Putamen (tissue), 1 donor: ENCODE data around the gene KCTD13.
"Not testable (repeated sequence)": the region's sequence is repeated elsewhere in the genome, so short reads cannot be mapped to it uniquely, and the experiment has no call there.

ENCODE experiments used
- DNase-seq: peaks from one replicate; pipeline ENCODE4 v3.0.0-alpha.2; 2016; ENCODE audit warnings: low spot score

The KCTD13 gene

DNA sequence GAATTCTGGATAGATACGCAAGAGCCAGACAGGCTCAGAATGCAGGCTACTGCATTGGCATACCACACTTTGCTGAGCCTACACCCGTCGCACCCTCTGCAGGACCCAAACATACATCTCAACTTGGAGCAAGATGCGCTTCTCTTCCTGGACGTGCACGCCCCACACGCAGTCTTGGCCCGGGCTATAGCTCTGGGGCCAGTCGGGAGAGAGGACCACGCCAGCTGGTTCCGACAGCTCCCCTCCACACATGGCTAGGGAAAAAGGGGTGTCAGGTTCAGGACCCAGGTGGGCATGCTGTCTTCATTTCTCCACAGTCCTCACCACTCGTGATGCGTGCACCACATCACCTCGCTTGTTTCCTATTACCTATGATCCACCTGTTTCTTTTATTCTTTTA is 47.9 kb downstream of the KCTD13 start:
- no peak for DNase-seq

DNA sequence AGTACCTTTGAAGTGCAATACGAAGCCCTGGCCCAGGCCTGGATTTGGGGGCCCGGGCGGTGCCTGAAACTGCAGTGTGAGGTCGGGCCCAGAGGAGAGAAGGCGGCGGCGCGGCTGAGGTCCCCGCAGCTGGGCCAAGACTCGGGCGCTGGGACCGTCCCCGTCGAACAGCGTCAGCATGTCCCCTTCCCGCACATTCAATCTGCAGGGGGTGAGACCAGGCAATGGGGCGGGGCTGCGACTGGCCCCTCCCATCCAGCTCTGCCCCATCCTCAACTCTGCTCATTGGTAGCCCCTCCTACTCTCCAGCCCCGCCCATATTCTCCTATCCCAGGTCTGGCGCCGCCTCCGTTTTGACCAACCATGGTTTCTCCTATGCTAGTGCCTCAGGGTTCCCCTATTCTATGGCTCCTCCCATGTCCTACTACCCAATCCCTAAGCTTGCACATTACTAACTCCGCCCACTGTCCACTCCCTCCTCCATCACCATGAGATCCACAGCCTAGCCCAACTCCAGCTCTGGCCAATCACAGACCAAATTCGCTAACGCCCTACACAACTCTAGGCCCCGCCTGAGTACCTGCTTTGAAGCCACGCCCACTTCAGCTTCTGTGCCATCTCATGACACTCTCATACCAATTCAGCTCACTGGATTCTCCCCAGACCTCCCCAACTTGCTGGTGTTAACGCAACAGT is 48.6 kb downstream of the KCTD13 start:
- no peak for DNase-seq

DNA sequence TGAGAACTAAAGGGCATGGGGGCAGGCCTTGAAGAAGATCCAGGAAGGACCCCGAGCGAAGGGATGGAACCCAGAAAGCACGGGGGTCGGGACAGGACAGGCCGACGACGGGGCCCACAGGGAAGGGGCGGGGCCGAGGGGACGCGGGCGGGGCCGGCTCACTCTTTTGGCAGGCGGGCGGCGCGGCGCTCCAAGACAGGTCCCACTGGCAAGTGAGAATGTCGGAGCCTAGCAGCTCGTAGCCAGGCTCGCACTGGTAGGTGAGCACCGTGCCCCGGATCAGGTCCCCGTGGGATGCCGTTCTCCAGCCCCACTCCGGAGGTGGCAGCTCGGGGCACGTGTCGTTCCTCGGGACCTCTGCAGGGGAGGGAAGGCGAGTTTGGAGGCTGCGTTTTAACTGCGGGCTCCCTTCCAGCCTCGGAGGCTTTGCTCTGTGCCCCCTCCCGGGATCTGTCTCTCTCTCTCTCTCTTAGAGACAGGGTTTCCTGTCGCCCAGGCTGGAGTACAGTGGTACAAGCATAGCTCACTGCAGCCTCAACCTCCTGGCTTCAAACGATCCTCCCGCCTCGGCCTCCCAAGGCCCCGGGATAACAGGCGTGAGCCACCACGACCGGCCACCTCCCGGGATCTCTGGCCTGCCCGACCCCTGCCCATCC is 49.3 kb downstream of the KCTD13 start:
- no peak for DNase-seq

DNA sequence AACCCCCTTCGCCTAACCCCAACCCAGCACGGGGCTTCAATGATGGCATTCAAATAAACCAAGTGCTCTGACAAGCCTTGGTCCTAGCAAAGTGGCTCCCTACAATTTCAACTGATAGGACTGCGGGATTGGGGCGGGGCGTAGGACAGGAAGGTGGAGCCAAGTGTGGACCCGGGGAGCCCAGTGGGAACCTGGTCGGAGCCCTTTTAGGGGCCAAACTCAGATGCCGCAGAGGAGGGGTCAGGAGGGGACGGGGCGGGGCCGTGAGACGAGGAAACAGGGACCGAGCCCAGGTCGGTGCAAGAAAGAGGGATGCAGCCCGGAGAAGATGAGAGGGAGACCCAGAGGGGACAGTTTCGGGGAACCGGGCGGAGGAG is 49.8 kb downstream of the KCTD13 start:
- no peak for DNase-seq

- DNase-seq = no peak
Measured at GRCh38 chr16:29875206-29875605, 50.8 kb downstream of the KCTD13 start.

GRCh38 chr16:29873319-29873718 is 52.7 kb downstream of the KCTD13 start:
- no peak for DNase-seq

GRCh38 chr16:29871822-29872546 is 54.0 kb downstream of the KCTD13 start:
- DNase-seq = no peak

- not testable (repeated sequence) for DNase-seq
Measured at GRCh38 chr16:29869067-29869466, 57.0 kb downstream of the KCTD13 start.

DNA sequence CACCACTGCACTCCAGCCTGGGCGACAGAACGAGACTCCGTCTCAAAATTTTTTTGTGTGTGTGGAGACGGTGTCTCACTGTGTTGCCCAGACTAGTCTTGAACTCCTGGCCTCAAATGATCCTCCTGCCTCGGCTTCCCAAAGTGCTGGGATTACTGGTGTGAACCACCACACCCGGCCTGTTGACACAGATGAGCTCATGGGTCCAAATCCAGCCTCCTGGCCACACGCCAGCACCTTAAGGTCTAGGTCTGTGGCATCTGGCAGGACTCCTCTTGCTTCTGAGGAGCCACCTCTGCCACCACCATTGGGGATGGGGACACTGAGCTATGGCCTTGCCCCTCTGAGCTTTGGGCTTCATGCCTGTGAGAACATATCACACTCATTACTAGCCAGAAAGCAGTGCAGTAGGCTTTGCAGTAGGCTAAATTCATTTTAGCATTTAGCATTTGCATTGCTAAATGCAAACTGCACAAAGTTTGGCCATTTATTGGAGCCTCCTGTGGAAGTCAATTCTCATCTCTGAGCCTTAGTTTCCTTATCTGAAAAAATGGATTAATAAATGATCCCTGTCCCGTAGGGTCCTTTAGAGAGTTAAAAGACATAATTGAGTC is 57.5 kb downstream of the KCTD13 start:
- DNase-seq = no peak

DNA sequence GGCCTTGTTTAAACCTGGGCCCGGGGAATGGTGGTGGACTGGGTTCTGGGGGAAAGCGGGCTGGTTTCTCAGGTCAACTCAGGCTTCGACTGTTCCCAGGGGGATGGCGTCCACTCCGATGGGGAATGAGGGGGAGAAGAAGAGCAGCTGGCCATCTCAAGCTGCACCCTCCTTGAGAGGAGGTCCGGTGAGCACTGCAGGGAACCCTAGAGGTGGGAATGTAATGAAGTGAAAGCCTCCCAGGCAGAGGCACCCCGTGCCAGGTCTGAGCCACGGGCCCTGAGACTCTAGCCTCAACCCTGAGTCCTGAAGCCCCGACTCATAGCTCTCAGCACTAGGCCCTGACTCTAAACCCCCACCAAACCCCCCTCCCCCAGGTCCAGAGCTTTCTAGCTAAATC is 61.8 kb downstream of the KCTD13 start:
- no peak for DNase-seq

- DNase-seq = no peak
Measured at GRCh38 chr16:29863669-29863984, 62.4 kb downstream of the KCTD13 start.

- DNase-seq = peak; percentile 98
Measured at GRCh38 chr16:29862884-29863668, 63.0 kb downstream of the KCTD13 start, which contains the start of gene CDIPT. Gene CDIPT (minus strand): TSS chr16:29863226. CDS start chr16:29862857, 369 bp downstream.

GRCh38 chr16:29862383-29862883 is 63.6 kb downstream of the KCTD13 start:
- DNase-seq = no peak

DNA sequence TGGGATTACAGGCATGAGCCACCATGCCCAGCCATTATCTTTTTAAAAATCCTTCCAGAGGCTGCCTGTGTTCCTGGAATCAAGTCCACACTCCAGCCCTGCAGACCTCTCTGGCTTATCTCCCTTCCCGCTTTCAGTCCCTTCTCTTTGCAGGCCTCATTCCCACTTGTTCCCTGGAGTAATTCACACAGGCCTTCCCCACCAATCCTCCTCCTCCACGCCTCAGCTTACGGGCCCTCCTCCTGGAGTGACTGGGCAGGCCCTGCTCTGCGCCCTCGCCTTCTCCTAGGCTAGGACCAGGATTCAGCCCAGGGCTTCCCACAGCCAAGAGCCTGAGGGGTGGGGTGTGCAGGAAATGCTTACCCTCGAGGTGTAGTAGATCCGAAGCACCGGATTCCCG is 65.8 kb downstream of the KCTD13 start:
- no peak for DNase-seq

GRCh38 chr16:29858974-29859373 is 67.1 kb downstream of the KCTD13 start:
- no peak for DNase-seq

DNA sequence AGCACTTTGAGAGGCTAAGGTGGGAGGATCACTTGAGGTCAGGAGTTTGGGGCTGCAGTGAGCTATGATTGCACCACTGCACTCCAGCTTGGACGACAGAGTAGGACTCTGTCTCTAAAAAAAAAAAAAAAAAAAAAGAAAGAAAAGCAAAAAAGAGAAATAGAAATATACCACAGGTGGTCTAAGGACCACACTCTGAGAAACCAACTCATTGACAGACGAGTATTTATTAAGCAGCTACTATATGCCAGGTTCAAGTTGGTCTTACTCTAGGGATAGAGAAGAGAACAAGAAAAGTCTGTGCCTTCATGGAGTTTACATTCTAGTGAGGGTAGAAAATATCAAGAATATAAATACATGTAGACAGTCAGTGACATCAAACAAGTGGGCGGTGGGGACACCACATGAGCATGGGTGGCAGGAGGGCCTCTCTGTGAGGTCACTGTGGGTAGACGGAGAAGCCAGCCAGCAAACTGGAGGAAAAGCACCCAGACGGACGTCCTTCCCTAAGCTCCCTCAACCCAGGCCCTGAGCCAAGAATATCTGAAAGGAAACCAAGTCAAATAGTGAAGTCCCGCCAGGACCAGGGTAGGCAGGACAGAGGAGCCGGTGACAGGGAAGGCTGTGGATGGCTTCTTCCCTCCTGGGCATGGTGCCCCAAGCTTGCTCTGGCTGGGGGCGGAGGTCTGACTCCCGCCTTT is 67.7 kb downstream of the KCTD13 start:
- DNase-seq = no peak

DNA sequence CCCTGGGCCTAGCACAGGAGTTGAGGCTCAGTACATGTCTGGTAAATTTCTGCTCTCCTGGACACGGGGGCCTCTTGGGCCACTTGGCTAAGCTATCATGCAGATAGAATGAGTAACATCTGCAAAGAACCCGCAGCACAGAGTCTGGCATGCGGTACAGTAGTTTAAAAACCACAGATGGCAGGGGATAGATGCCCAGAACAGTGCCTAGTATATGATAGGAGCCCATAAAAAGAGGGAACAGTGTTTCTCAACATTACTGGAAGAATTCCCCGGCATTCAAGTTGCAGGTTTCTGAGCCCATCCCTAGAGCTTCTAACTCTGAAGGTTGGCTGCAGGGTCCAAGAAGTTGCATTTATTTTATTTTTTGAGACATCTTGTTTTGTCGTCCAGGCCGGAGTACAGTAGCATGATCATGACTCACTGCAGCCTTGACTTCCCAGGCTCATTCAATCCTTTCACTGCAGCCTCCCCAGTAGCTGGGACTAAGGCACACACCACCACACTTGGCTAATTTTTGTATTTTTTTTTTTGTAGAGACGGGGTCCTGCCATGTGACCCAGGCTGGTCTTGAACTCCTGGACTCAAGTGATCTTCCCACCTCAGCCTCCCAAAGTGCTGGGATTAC is 68.8 kb downstream of the KCTD13 start:
- no peak for DNase-seq
